Suppressor macrophage treated with lipopolysaccharide for 4 hours (primary cell): Measurements from ENCODE around the gene TWF2.

Experiments used
- DNase-seq: peaks from one replicate; pipeline ENCODE4 v3.0.0-alpha.2; 2020

The TWF2 gene

DNA sequence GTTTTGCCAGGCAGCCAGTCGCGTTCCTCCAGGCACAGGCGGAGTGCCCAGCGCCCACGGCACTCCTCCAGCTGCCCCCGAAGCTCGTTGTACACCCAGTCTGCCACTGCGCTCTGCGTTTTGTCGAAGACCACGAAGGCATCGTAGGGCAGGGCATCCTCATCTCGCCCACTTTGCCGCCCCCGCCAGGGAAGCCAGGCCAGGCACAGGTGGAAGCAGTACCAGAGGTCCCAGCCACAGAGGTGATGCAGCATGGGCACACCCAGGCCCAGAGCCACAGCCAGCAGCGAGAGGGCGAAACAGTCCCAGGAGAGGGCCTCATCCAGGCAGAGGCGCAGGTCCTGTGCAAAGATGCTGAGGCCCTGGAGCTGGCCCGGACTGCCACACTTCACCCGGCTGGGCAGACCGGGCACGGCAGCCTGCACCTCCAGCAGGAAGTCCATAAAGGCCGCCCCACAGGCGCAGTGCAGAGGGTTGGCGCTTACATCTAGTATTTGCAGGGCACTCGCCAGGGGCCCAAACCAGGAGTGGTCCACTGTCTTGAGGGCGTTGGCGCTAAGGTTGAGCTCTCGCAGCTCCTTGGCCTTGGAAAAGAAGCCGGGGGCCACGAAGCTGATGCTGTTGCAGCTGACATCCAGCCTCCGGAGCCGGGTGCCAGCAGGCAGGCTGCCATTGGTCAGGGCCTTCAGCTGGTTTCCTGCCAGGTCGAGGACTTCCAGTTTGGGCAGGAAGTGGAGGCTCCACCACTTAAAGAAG is 17.2 kb downstream of the TWF2 start:
- no peak for DNase-seq

DNA sequence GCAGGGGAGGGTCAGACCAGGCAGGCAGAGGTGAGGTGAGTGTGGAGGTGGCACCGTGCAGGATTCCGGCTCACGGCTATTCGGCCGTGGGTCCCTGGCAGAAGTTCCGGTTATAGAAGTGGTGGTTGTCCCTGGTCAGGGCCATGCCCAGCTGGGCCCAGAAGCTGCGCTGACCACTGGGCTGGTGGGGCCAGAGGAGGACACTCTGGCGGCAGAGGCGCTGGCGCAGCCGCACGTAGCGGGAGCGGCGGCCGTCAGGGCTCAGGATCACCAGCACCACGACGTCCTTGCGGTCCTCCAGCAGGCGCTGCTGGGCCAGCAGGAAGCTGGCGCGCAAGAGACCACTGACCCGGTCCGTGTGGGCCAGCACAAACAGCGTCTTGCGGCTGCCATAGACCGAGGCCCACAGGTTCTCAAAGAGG is 17.8 kb downstream of the TWF2 start:
- DNase-seq, result no peak

DNA sequence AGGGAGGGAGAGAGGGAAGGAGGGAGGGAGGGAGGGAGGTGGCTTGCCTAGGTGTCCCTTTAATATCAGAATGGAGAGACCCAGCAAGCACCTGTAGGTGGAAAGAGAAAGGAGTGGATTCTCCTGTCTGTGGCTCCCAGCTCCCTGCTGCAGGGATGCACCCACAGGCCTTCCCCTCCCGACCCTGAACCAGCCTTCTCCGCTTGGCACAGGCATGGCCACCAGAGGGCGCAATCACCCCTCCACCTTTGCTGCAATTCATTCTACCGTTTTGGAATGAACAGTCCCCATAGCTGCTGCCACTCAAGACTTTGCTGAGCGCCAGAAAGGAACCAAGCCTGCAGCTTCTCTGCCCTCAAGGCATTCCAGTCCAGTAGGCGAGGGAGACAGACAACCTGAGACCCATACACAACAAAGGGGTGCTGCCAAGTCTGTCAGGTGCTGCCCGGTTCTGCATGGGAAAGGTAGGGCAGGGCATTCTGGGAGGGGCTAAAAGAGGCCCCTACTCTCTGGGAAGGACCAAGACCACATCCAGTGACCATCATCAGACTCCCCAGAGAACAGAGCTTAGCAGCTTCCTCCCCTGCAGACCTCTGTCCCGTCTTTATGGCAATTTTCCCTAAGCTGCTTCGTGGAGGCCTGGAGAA is 18.5 kb downstream of the TWF2 start:
- DNase-seq, result peak; percentile 85

DNA sequence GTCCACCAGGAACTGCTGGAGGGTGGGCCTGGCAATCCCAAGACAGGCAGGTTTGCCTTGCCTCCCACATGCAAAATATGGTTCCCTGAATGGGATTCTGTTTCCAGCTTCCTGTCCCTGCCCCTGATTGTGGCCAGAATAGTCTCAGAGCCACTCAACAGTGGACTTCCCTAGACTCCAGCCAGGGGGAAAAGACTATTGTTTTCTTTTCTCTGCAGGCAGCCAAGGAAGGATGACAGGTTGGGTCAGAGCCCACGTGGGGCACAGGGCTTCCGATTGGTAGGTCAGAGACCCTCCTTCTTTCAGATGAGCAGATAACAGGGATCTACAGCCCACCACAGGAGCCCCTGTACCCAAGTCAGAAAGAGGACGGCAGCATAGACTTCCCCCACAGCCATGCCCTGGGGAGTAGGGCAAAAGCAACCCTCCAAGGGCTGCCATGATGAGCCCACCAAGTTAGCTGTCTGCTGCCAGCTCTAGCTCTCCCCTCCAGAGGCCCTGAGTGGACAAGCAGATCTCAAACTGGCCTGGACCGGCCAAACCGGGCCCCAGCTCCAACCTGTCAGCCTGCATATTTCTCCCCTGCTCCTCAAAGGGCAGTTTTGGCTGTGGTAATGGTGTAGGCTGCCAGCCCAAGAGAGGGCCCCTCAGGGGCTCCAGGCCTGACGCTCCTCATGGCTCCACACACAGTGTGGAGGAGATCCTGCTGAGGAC is 19.9 kb downstream of the TWF2 start:
- DNase-seq, result no peak

- DNase-seq, result no peak
Observed at GRCh38 chr3:52218454-52218853, 20.5 kb downstream of the TWF2 start.

- no peak for DNase-seq
Observed at GRCh38 chr3:52218026-52218425, 20.9 kb downstream of the TWF2 start.

DNA sequence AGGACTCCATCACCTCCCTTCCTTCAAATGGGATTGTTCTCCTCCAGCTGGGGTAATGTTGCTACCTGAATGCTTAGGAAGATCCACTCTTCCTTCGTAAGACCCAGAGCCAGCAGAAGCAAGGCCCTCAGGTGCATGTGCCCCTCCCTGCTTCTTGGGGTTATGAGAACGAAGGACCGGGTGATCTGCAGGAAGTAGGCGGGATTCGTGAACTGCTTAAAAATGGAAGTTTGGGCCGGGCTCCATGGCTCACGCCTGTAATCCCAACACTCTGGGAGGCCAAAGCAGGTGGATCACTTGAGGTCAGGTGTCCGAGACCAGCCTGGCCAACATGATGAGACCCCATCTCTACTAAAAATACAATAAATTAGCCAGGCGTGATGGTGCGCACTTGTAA is 21.6 kb downstream of the TWF2 start:
- DNase-seq, result no peak

GRCh38 chr3:52216585-52217408 is 22.2 kb downstream of the TWF2 start:
- no peak for DNase-seq

- DNase-seq, result no peak
Observed at GRCh38 chr3:52215351-52215750, 23.6 kb downstream of the TWF2 start.

DNA sequence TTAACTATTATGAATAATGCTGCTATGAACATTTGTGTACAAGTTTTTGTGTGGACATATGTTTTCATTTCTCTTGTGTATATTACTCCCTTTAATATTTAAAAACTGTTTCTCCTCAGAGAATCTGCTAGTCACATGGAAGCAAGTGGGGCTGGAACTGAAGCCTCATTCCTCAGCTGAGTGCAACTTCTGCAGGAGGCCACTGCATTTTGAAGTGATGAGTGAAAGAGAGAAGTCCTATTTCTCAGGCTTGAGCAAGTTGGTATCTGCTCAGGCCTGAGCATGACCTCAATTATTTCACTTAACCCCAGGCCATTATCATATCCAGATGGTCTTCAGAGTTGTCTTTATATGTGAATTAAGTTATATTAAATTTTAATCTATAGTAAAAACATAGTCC is 25.1 kb downstream of the TWF2 start:
- no peak for DNase-seq

- DNase-seq, result no peak
Observed at GRCh38 chr3:52213005-52213404, 26.0 kb downstream of the TWF2 start.

DNA sequence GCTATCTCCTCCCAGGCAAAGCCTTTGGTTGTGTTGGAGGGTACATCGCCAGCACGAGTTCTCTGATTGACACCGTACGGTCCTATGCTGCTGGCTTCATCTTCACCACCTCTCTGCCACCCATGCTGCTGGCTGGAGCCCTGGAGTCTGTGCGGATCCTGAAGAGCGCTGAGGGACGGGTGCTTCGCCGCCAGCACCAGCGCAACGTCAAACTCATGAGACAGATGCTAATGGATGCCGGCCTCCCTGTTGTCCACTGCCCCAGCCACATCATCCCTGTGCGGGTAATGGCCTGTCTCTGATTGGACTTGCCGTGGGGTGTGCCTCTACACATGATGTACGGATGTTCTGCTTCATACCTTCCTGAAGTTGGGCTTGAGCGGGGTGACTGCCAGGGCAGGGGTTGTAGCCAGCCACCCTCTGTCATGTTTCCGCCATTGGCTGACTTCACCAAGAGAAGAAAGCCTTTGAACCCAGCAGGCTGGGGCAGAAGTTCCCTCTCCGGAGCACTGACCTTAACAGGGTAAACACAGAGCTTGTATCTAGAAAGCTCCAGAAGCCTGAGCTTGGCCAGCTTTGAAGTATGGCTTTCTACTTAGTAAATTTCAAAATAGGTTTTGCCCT is 27.6 kb downstream of the TWF2 start:
- no peak for DNase-seq

GRCh38 chr3:52210550-52211046 is 28.4 kb downstream of the TWF2 start:
- peak; percentile 78 for DNase-seq

DNA sequence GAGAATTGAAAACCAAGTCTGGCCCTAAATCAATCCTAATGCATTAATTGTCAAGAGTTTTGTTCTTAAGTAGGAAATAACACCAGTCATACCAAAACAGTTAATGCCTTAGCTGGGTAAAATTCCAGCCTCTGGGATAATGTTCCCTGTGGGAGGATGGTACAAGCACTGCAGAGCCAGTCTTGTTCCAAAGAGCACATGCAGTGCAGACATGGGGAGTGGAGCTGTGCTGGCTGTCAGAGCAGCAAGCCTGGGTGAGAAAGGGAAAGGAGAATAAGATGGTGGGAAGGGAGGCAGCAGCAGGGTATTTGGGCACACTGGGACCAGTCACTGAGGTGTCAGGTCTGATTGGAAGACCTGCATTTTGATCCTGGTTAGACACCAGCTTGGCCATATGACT is 28.9 kb downstream of the TWF2 start:
- no peak for DNase-seq

- DNase-seq, result no peak
Observed at GRCh38 chr3:52208556-52208955, 30.4 kb downstream of the TWF2 start.

- DNase-seq, result no peak
Observed at GRCh38 chr3:52205727-52206372, 33.1 kb downstream of the TWF2 start.

- peak; percentile 77 for DNase-seq
Observed at GRCh38 chr3:52204337-52205073, 34.5 kb downstream of the TWF2 start.

DNA sequence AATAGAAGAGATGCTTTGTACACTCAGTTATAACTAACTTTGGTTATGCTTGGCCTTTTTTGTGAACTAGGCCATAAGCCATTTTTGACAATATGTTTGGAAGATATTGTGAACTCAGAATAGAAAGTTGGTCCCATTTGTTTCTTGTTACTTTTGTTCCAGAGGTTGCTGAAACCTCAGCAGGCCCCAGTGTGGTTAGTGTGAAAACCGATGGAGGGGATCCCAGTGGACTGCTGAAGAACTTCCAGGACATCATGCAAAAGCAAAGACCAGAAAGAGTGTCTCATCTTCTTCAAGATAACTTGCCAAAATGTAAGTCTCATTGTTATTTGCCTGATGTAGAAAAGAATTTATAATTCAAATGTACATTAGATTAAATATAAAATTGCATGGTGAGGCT is 35.3 kb downstream of the TWF2 start:
- no peak for DNase-seq

- DNase-seq, result peak; percentile 82
Observed at GRCh38 chr3:52202384-52203077, 36.4 kb downstream of the TWF2 start.

DNA sequence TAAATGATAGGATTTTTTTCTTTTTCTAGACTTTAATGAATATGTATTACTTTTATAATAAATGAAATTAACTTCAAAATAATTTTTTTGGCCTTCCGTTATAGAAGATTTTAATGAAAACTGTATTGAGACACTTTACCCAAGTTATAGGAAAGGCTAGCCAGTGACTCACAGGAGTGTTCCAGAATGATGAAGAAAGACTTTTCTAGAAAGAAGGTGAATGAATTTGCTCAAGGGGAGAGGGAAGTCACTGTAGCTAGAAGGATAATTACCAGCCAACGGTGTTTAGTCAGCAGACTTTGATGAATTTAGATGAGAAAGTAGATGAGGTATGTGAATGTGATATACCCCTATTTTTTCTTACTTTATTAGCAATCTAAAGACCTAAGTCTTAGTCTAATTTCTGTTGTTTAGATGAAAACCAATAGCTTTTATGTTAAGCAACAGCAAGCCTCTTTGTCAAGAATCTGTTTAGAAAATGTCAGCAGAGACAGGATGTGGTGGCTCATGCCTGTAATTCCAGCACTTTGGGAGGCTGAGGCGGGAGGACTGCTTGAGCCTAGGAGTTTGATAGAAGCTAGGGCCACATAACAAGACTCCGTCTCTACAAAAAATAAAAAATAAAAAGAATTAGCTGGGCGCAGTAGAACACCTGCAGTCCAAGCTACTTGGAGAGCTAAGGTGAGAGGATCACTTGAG is 37.8 kb downstream of the TWF2 start:
- DNase-seq, result peak; percentile 56
